ENCODE results near the gene RTL9.
A peak's percentile ranks its signal among the peaks of the same experiment; 100 is the strongest.
"Not testable (repeated sequence)": the region's sequence is repeated elsewhere in the genome, so short reads cannot be mapped to it uniquely, and the experiment has no call there.

RTL9 gene

DNA sequence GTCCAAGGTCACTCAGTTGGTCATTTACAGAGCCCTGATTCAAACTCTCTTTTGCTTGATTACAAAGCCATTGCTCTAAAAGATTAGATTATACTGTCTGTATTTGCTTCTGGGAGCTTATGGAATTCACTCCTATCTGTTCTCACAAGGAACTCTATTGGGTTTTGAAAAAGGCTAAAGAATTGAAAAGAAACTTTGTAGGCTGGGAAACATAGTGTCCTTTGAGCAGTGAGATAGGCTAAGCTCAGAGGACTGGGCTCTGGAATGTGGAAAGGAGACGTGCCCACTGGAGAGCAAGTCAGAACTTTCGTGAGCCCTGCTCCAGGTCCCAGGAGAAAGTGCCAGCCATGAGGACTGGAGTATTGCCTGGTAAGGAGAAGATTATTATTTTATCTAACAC, at the start of gene RTL9:
Gene RTL9, plus strand, starts transcription at position 301 of the 400 bp plus-strand sequence. CDS start 91,770 bp downstream, outside the sequence.
- DNase-seq, result no peak

DNA sequence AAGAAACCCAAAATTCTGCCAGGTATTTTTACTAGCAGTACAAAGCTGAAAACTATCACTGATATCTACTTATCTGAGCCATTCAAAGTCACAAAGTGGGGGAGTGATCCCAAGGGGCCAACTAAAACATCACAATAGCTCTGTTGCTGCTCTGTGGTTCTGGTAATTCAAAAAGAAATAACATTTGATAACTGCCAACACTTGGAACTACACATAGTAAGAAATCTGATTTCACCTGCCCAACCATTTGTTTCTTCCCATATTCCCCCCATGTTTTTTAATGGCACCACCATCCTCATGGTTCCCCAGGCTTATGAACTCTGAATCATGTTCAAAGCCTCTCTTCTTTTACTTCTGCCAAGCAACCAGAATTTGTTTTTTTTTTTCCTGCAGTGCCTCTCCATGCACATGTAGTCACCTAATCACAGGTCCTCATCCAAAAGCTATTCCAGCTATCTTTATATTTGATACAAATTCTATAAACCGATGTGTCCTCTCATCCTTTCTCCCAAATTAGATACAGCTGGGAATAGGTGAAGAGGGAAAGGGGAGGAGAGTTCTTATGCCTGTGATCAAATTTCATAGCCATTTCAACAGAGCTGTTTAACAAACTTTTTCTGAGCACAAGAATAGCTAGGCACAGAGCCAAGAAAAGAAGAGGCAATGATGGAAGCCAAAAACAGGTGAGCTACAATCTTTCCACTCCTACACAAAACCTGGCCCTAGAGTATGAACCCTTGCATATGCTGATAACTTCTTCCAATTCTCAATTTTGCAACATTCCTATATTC, 48.5 kb upstream of the RTL9 start:
- DNase-seq, result no peak

DNA sequence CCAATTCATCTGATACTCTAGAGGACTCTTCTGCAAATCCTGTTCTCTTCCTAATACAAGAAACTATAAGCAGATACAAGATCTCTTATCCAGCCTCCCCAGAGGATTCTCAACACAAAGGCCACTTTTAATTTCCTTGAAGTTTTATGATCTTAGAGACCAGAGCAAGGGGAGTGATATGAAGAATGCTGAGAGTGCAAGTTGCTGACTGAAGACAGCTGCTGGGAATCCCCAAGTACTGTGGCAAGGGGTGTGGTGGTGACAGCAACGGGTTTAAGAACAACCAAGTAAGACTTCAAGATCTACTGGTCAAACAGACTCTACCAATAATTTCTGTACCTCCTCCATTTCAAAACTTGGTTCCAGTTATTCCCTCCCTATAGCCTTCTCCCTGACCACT, 47.8 kb upstream of the RTL9 start:
- no peak for DNase-seq

DNA sequence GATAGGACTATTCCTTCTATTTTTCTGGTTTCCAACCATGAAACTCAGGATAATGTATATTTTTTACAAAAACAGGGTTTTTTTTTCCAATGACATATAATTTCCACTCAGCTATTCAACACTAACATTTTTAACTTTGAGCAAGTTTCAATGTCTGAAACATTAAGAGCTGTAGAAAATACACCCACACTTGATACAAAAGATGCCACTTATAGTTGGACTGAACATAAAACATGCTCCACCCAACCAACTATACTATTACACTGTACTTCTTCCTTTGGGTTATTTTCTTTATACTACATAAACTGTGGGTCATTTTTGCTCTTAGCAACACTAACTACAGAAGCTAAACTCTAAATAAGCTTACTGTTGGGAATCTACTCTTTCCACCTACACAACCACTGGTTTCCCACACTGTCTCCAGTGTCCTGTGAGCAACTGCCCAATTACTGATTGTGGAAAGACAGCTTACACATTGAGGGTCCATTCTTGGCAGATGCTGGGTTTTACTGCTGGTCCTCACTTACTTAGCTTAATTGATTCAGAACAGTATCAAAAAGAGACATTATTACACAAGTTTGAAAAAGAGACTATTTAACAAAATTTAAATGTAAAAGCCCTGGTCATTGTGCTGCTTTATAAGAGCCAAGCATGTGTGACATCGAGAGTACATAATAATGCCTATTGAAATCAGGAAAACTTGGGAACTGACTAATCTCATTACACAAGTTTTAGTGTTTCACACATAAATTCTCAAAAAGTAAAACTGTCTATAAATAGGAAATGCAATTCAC, 47.0 kb upstream of the RTL9 start:
- no peak for DNase-seq

DNA sequence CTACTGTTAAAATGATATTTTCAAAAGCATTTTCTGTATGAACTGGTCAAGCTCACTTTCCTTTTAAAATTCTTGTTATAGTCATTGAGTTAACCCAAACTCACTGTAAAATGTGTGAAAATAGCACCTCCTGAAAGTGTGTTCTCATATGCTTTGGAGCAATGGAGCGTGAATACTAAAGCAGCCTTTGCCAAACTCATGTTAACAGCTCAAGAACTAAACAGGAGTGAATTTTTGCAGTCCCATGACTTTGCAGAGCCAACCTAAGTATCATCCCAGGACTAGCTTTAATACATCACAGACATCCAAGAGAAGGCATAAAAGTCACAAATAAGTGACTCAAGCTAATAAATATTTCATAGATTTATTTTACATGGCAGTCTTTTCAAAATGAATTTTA, 43.1 kb upstream of the RTL9 start:
- DNase-seq, result no peak

DNA sequence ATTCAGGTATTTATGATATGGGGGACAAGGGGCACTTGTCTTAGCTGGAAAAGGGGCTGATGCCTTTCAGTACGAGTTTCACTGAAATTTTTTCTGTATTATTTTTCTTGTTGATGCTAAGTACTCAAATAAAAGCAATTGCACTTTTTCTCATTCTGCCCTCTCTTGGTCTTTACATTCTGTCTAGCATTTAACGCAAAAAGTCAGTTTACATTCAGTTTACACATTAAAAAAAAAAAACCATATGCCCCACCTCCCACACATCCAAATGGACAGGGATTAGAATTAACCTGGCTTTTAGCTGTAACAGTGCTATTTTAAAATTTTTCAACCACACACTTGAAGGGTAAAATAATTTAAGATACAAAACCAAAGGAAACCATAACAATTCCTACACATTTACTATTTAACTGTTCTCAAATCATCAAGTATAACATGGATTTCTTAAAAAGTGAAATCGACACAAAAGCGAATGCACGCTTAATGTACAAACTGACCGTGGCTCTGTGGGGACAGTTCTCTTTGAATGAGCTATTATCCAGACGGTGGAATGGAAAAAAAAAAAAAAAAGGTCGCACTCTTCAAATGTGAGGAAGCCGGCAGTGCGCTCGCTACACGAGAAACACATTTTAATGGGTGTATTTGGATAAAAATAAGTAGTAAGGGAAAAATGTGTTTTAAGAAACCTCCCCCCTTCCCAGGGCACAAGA, 42.1 kb upstream of the RTL9 start:
- DNase-seq, result peak; percentile 11

DNA sequence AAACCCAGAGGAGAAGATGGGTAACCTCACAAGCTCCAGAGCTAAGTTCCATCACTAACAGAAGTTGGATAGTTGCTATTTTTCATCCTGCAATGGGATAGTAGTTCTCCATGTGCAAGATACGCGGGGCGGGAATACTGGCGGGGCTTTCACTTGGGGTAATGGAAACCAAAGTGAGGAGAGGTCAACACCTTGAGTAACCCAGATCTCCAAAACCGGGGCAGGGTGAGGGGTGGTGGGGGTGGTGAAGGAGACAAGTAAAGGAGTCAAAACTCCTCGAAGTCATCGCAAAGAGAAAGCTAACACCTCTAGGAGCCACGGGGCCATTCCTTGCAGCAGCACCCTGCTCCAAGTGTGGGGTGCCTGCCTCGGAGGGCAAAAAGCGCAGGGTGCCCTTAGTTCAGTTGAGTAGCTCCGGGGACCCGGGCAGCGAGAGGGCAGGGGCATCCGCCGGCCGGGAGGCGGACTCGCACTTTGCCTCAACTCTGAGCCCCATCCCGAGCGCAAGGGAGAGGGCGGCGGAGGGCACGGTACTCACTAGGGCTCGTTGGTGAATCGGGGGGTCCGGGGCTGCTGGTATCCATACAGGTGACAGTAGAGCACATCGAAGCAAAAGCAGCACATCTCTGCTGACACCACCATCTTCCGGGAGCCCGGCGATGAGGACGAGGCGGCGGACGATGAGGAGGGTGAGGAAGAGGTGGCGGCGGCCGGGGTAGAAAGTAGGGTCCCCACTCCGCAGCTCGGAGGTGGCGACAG, 41.4 kb upstream of the RTL9 start:
- peak; percentile 5 for DNase-seq

DNA sequence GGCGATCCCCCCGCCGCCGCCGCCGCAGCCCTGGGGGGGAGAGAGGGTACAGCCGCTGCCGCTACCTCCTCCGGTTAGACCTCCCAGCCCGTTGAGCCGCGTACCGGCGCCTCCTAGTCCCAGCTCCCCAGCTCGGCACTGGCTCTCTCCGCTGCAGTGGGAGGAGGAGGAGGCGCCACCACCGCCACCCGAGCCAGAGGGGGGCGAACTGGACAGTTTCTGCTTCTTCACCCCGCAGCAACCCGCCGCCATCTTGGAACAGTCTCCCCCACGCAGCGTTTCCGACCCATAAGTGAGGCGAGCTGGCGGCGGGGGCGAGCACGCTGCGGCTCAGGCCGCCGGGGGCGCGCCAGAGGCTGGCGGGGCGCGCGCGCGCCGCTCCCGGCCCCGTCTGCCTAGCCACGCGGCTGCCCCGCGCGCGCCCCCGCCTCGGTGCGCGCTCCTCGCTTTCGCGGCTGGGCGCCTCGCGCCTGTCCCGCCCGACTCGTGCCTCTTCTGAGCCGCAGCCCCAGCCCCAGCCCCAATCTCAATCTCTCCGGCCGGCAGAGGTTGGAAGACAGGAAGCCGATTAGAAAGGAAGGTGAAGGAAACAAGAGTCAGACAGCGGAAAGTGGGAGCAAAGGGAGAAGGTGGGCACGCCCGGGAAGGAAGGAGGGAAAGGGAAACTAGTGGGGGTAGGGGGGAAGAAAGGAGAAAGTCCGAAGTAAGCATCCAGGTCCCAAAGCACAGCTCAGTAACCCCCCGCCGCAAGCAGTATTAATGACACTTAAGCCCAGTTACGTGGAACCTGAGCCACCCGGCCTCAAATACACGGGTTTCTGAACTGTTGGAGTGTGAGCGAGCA, 40.6 kb upstream of the RTL9 start, which contains the start of gene AMMECR1:
Gene AMMECR1, minus strand, starts transcription at position 266 of the 844 bp plus-strand sequence. Its CDS starts 14 bp downstream, at position 252.
- DNase-seq, result peak; percentile 62

DNA sequence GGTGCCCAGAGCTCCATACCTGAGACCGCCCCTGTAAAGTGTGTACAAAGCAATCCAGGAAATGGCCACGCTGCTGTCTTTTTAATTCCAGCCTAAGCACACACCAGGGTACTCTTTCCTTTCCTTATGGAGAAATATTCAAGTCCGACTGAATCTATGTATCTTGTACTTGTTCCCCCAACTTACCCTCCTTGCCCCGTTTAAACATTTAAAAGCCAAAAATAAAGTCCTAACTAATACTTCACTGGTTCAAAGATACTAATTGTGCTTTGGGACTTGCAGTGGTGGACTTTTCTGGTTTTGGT, 40.0 kb upstream of the RTL9 start:
- no peak for DNase-seq

DNA sequence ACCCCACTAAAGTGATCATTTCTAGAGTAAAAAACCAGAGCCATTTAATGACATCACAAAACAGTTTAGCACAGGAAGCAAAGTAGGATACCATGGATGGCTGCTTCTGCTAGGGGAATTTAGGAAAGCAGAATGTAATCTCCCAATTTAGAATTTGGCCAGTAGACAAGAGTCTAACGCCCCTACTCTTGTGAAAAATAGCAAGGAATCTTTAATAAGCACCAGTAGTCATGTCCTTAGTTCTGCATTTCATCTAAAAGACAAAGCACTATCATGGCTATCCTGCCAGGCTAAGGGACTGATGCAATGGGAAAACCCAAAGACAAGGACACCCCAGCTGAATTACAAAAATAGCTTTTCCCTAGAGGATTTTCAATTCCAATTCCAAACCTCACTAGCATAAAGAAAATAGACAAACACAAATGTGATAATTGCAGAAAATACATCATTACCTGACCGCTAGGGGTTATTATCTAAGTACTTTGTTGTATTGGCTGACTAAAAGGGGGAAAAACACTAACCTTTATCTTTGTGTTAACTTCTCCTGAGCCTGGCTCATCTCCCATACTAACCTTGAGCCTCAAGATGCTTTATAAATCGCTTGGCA, 38.2 kb upstream of the RTL9 start:
- no peak for DNase-seq

DNA sequence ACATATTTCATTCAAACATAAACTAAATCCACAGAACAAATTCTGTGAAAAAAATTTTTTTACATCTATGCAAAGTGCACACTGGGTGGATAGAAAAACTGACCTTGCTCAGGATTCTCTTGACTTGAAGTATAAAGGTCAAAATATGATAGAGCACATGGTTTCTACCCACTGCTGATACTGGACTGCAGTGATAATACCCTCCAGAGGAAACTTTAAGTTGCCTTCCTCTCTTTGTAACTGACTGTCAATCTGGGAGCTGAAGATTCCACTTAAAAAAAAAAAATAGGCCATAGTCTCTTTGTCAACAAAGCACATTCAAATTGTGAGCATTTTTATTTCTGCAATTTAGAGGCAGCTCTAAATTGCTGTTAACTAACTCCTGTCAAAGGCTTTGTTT, 37.6 kb upstream of the RTL9 start:
- no peak for DNase-seq

DNA sequence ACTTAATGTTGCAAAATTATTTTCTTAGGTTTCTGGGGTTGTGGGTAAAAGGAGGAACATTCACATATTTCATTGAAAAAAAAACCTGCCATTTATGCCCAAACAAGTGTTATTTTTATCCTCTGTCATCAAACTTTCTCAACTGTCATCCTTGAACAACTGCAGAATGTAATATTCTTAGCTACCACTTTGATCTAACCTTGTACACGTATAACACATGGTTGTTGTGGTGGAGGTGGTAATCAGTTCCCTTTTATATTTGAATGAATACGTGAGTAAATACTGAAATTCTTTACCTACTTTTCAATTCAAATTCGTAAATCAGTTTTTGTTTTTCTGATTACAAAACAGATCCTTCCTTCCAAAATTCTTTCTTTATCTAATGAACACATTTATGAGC, 37.0 kb upstream of the RTL9 start:
- DNase-seq, result no peak

DNA sequence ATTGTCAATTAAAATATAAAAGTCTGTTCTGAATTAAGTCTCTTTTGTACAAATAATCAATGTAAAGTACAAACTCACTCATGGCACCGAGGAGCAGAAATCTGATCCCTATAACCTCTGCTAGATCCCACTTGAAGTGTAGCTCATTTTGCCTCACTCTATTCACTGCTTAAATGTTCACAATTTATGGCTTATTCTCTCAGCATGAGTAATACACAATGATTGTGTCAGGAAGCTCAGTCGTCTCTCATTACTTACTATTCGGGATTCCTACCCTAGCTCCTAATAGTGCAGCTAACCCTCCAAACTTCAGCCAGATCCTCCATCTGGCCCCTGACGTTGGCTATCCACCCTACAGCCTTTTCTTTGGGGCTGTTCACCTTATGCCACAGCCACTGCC, 36.0 kb upstream of the RTL9 start:
- no peak for DNase-seq

DNA sequence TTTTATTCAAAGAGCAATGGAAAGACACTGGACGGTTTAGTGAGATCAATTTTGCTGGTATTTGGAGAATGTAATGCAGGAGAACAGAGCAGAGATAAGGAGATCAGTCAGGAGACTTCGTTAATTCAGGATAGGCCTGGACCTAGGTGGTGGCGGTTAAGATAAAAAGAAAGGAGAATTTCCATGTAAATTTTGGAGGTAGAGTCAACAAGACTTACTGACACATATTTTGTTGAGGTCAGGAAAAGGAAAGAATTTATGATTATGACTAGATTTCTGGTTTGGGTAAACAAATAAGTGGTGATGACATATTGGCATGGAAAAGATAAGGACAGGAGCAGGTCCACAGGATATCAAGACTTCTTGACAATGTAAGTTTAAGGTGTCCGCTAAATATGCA, 31.9 kb upstream of the RTL9 start:
- DNase-seq, result no peak

DNA sequence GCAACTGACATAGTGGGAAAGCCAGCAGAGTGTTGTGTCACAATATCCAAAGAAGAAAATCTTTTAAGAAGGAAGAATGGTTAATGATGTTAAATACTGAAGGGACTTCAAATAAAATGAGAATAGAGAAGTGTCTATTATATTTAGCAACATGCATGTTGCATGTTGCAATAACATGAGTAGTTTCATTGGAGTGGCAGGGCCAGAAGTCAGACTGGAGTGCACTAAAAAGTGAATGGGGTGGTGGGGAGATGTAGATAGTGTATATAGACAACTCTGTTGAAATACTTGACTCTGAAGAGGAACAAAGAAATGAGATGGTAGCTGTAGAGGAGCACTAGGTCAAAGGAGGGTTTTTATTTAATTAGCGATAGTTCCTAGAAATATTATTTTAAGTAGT, 31.3 kb upstream of the RTL9 start:
- DNase-seq, result no peak

DNA sequence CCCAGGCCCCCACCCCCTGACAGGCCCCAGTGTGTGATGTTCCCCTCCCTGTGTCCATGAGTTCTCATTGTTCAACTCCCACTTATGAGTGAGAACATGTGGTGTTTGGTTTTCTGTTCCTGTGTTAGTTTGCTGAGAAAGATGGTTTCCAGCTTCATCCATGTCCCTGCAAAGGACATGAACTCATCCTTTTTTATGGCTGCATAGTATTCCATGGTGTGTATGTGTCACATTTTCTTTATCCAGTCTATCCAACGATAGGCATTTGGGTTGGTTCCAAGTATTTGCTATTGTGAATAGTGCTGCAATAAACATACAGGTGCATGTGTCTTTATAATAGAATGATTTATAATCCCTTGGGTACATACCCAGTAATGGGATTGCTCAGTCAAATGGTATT, 30.0 kb upstream of the RTL9 start:
- not testable (repeated sequence) for DNase-seq

DNA sequence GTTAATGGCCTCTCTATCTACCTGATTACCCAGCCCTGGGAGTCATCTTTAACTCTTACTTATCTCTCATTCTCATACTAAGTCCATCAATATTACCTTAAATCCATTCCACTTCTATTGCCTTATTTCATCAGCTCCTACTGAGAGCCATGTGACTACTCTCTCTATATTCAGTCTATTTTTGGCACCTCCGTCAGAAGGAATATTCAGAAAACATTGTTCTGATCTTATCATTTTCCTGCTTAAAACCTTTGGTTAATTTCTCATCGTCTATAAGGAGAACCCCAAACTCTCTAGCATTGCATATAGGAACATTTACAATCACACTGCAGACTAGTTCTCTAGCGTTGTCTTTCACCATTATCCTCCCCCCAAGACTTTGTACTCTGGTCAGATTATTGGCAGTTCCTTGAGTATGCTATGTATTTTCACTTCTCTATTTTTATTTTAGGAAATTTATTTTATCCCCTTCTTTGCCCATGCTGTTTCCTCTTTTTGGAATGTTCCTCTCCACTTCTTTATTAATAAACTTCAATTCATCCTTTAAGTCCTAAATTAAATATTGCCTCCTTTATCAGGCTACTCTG, 27.1 kb upstream of the RTL9 start:
- DNase-seq, result no peak

DNA sequence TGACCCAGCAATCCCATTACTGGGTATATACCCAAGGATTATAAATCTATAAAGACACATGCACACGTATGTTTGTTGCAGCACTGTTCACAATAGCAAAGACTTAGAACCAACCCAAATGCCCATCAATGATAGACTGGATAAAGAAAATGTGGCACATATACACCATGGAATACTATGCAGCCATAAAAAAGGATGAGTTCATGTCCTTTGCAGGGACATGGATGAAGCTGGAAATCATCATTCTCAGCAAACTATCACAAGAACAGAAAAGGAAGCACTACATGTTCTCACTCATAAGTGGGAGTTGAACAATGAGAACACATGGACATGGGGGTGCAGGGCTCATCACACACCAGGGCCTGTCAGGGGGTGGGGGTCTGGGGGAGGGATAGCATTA, 25.2 kb upstream of the RTL9 start:
- DNase-seq, result not testable (repeated sequence)

DNA sequence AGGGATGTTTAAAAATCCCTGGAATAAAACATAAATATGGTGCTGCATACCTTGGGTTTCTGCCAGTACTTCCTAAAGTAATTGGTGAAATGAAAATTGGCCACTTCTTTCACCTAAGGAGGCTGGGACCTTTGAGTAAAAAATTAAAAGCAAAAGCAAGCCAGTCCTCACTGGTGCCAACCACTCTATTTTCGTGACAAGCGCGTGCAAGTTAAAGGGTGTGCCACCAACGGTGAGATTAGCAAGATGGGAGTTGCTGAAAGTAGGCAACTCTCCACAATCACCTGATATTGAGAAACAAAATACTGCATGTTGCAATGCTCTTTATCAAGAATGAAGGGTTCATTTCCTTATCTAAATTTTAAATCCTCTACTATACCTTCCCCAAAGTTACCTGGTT, 19.7 kb upstream of the RTL9 start:
- no peak for DNase-seq

DNA sequence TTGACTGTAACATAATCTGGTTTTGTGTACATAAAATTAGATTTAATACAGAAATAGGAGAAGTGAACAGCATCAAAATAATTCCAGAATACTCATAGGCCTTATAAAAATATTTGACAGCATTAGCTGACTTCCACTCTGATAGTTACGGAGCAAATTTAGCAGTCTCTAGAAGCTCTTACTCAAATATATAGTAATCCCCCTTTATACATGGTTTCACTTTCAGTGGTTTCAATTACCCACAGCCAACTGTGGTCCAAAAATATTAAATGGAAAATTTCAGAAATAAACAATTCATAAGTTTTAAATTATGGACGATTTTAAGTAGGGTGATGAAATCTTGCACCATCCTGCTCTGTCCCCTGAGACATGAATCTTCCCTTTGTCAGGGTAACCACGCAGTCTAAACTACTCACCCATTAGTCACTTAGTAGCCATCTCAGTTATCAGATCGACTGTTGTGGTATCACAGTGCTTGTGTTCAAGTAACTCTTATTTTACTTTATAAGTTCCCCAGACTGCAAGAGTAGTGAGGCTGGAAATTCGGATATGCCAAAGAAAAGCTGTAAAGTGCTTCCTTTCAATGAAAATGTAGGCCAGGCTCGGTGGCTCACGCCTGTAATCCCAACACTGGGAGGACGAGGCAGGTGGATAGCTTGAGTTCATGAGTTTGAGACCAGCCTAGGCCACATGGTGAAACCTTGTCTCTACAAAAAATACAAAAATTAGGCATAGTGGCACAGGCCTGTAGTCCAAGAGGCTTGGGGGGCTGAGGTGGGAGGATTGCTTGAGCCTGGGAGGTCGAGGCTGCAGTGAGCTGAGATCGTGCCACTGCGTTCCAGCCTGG, 17.2 kb upstream of the RTL9 start:
- DNase-seq, result no peak

All from NCI-H1694 treated with DMSO at 0.1 percent for 48 hours (cell line).